ENCODE measurements around the gene LDLRAD3. TPM values are rescaled to one million over a fixed set of nuclear protein-coding genes. Genes with fewer than 3 reads are reported as not detected.

Gene LDLRAD3
- total RNA-seq, 1 donor from 2014 or later: 18.2 TPM

DNA sequence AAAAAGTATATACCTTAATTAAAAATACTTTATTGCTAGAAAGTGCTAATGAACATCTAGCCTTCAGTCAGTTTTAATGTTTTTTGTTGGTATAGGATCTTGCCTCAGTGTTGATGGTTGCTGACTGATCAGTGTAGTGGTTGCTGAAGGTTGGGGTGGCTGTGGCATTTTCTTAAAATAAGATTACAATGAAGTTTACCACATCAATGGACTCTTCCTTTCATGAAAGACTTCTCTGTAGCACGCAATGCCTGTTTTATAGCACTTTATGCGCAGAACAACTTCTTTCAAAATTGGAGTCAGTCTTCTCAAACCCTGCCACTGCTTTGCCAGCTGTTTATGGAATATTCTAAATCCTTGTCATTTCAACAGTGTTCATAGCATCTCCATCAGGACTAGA is 50.6 kb downstream of the LDLRAD3 start:
- Mint-ChIP-seq H3K4me1 (ENCODE audit: unreplicated experiment) (peaks cover 27% of the 10 kb centered on the region), H3K27ac (ENCODE audit: unreplicated experiment) (no peak overlapping the region), H3K36me3 (ENCODE audit: unreplicated experiment) (peaks cover 4% of the 10 kb centered on the region), H3K27me3 (ENCODE audit: unreplicated experiment) (no peaks in the 10 kb centered on the region), H3K9me3 (ENCODE audit: unreplicated experiment) (peaks cover 9% of the 10 kb centered on the region), H3K4me3 (ENCODE audit: unreplicated experiment) (no peak overlapping the region)
- no peak for DNase-seq (ENCODE audit: extremely low spot score, unreplicated experiment)
- TF ChIP-seq, protein P1, sequence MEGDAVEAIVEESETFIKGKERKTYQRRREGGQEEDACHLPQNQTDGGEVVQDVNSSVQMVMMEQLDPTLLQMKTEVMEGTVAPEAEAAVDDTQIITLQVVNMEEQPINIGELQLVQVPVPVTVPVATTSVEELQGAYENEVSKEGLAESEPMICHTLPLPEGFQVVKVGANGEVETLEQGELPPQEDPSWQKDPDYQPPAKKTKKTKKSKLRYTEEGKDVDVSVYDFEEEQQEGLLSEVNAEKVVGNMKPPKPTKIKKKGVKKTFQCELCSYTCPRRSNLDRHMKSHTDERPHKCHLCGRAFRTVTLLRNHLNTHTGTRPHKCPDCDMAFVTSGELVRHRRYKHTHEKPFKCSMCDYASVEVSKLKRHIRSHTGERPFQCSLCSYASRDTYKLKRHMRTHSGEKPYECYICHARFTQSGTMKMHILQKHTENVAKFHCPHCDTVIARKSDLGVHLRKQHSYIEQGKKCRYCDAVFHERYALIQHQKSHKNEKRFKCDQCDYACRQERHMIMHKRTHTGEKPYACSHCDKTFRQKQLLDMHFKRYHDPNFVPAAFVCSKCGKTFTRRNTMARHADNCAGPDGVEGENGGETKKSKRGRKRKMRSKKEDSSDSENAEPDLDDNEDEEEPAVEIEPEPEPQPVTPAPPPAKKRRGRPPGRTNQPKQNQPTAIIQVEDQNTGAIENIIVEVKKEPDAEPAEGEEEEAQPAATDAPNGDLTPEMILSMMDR (IDR thresholded peaks at IDR 0.05): no peak

DNA sequence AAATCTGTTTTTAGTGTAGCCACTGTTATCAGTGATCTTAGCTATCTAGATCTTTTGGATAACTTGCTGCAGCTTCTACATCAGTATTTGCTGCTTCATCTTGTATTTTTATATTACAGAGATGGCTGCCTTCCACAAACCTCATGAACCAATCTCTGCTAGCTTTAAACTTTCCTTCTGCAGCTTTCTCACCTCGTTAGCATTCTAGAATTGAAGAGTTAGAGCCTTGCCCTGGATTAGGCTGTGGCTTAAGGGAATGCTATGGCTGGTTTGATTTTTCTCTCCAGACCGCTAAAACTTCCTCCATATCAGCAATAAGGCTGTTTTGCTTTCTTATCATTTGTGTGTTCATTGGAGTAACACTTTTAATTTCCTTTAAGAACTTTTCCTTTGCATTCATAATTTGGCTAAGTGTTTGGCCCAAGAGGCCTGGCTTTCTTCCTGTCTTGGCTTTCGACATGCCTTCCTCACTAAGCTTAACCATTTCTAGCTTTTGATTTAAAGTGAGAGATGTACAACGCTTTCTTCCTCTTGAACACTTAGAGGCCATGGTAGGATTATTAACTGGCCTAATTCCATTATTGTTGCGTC is 51.9 kb downstream of the LDLRAD3 start:
- H3K36me3 Mint-ChIP-seq (ENCODE audit: unreplicated experiment): peaks cover 4% of the 10 kb centered on the region
- DNase-seq (ENCODE audit: extremely low spot score, unreplicated experiment): no peak
- peaks cover 6% of the 10 kb centered on the region for H3K9me3 Mint-ChIP-seq (ENCODE audit: unreplicated experiment)
- no peaks in the 10 kb centered on the region for H3K27me3 Mint-ChIP-seq (ENCODE audit: unreplicated experiment)
- H3K4me3 Mint-ChIP-seq (ENCODE audit: unreplicated experiment): no peak overlapping the region
- H3K4me1 Mint-ChIP-seq (ENCODE audit: unreplicated experiment): peaks cover 24% of the 10 kb centered on the region
- no peak overlapping the region for H3K27ac Mint-ChIP-seq (ENCODE audit: unreplicated experiment)
- TF ChIP-seq, protein P1 (IDR thresholded peaks at IDR 0.05): no peak

- peaks cover 4% of the 10 kb centered on the region for H3K36me3 Mint-ChIP-seq (ENCODE audit: unreplicated experiment)
- H3K27me3 Mint-ChIP-seq (ENCODE audit: unreplicated experiment): no peaks in the 10 kb centered on the region
- peaks cover 6% of the 10 kb centered on the region for H3K9me3 Mint-ChIP-seq (ENCODE audit: unreplicated experiment)
- TF ChIP-seq, protein P1 (IDR thresholded peaks at IDR 0.05): no peak
- no peak overlapping the region for H3K4me3 Mint-ChIP-seq (ENCODE audit: unreplicated experiment)
- H3K4me1 Mint-ChIP-seq (ENCODE audit: unreplicated experiment): peaks cover 16% of the 10 kb centered on the region
- H3K27ac Mint-ChIP-seq (ENCODE audit: unreplicated experiment): no peak overlapping the region
- no peak for DNase-seq (ENCODE audit: extremely low spot score, unreplicated experiment)
Observed at GRCh38 chr11:35997902-35998520, 54.1 kb downstream of the LDLRAD3 start.

GRCh38 chr11:35998634-35999033 is 54.8 kb downstream of the LDLRAD3 start:
- DNase-seq (ENCODE audit: extremely low spot score, unreplicated experiment): no peak
- Mint-ChIP-seq H3K27me3 (ENCODE audit: unreplicated experiment) (no peaks in the 10 kb centered on the region), H3K36me3 (ENCODE audit: unreplicated experiment) (peaks cover 4% of the 10 kb centered on the region), H3K4me3 (ENCODE audit: unreplicated experiment) (no peak overlapping the region), H3K9me3 (ENCODE audit: unreplicated experiment) (peaks cover 6% of the 10 kb centered on the region), H3K27ac (ENCODE audit: unreplicated experiment) (no peak overlapping the region), H3K4me1 (ENCODE audit: unreplicated experiment) (peaks cover 10% of the 10 kb centered on the region)
- TF ChIP-seq, protein P1 (IDR thresholded peaks at IDR 0.05): no peak

DNA sequence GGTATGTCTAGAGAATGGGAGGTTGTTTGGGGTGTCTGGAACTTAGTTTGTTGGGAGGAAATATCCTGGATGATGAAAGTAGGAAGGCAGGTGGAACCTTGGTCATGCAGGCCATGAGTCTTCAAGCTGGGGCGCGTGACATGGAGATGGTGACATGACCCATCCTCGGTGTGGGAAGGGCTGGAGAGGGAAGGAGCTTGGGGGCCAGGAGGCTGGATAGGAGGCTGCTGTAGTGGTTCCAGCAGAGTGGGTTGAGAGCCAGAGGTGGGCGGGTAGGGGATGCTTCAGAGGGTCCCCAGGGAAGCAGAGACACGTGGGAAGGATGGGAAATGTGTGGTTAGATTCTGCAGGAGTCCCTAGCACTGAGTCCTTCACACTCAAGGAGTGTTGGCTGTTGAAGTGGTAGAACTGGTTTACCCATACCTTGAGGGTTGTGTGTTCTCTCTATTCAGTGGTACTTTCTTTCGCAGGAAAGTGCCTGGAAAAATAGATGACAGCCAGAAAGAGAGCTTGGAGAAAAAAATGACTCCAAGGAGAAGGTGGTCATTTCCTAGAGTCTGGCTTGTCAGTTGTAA is 56.8 kb downstream of the LDLRAD3 start:
- Mint-ChIP-seq H3K9me3 (ENCODE audit: unreplicated experiment) (peaks cover 5% of the 10 kb centered on the region), H3K27ac (ENCODE audit: unreplicated experiment) (no peak overlapping the region), H3K4me3 (ENCODE audit: unreplicated experiment) (no peak overlapping the region)

More for the DNA sequence above, 56.8 kb downstream of the LDLRAD3 start:
- Mint-ChIP-seq H3K27me3 (ENCODE audit: unreplicated experiment) (no peaks in the 10 kb centered on the region), H3K4me1 (ENCODE audit: unreplicated experiment) (peaks cover 6% of the 10 kb centered on the region), H3K36me3 (ENCODE audit: unreplicated experiment) (no peaks in the 10 kb centered on the region)
- DNase-seq (ENCODE audit: extremely low spot score, unreplicated experiment): no peak
- TF ChIP-seq, protein P1 (IDR thresholded peaks at IDR 0.05): no peak
